C4-2B (cell line): ENCODE data around the gene ITGB5.

Experiments used
- ZFX ChIP-seq: fragments of 450-650 bp; IDR thresholded peaks from 2 replicates; pipeline ENCODE4 v1.6.1; 2017
- TF ChIP-seq, protein P1 (sequence below): fragments of 450-650 bp; conservative IDR thresholded peaks from 2 replicates; pipeline ENCODE4 v1.5.1; 2017; ENCODE audit warnings: mild to moderate bottlenecking

DNA sequence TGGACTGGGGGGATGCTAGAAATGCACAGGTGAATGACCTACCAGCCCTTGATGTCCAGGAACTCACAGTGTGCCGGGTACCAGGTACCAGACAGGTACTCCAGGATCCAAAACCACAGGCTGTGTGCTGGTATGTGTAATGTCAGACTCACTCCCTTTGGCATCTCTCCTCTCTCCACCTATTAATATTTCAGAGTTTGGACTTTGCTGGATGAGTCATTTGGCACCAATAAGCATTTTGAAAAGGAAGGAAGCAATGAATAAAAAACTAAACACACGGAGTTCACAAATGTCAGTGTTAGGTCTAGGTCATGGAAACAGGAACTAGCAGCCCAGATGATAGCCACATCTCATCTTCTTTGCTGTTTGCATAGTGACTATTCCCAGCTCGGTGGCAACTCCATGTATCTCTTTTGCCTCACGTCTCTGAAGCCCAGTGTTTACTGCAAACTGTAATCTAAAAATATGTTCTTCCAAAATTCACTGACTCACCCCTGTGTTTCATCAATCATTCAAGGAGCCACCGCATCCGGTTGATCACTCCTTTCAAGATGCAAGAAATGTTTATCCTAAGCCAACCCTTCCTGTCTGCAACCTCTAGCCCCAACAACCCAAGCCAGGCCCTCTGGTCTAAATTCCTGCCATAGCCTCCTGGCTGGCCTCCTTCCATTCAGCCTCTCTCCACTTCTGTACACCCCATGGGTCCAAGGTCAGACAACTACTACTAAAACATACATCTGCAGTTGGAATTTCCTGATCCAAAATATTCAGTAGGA is 8.4 kb downstream of the ITGB5 start:
- TF ChIP-seq, protein P1, sequence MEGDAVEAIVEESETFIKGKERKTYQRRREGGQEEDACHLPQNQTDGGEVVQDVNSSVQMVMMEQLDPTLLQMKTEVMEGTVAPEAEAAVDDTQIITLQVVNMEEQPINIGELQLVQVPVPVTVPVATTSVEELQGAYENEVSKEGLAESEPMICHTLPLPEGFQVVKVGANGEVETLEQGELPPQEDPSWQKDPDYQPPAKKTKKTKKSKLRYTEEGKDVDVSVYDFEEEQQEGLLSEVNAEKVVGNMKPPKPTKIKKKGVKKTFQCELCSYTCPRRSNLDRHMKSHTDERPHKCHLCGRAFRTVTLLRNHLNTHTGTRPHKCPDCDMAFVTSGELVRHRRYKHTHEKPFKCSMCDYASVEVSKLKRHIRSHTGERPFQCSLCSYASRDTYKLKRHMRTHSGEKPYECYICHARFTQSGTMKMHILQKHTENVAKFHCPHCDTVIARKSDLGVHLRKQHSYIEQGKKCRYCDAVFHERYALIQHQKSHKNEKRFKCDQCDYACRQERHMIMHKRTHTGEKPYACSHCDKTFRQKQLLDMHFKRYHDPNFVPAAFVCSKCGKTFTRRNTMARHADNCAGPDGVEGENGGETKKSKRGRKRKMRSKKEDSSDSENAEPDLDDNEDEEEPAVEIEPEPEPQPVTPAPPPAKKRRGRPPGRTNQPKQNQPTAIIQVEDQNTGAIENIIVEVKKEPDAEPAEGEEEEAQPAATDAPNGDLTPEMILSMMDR, result no peak
- TF ChIP-seq ZFX, result no peak
